Smooth muscle cell (in vitro differentiated cells): ENCODE data around the gene LINC01488. TPM values are rescaled to one million over a fixed set of nuclear protein-coding genes. Genes with fewer than 3 reads are reported as not detected.

Source experiments
- DNase-seq: peaks from one replicate; lab custom pipeline; 2025; ENCODE audit not compliant: unreplicated experiment; lab: John Stamatoyannopoulos, UW
- H2AFZ ChIP-seq: fragments of 200-600 bp; sonication (generic); 2 replicates; pipeline ENCODE4 v1.6.0; 2016; ENCODE audit warnings: antibody characterized with exemption, low read depth, mild to moderate bottlenecking
- H3F3A ChIP-seq: fragments of 200-600 bp; sonication (generic); 2 replicates; pipeline ENCODE4 v1.6.0; 2017; ENCODE audit warnings: antibody characterized with exemption, low read depth
- H3K27ac ChIP-seq: fragments of 200-600 bp; sonication (generic); 2 replicates; pipeline ENCODE4 v1.5.1; 2016; ENCODE audit warnings: low read depth, mild to moderate bottlenecking
- H3K27me3 ChIP-seq: fragments of 200-600 bp; sonication (generic); 2 replicates; pipeline ENCODE4 v1.6.1; 2016; ENCODE audit warnings: low read depth, mild to moderate bottlenecking
- H3K36me3 ChIP-seq: fragments of 200-600 bp; sonication (generic); 2 replicates; pipeline ENCODE4 v1.5.1; 2016; ENCODE audit warnings: low read depth
- H3K4me1 ChIP-seq: fragments of 200-600 bp; sonication (generic); 2 replicates; pipeline ENCODE4 v1.5.1; 2016; ENCODE audit warnings: low read depth
- H3K4me2 ChIP-seq: fragments of 200-600 bp; sonication (generic); 2 replicates; pipeline ENCODE4 v1.6.0; 2016; ENCODE audit warnings: mild to moderate bottlenecking
- H3K4me3 ChIP-seq: fragments of 200-600 bp; sonication (generic); 2 replicates; pipeline ENCODE4 v1.5.1; 2016; ENCODE audit warnings: mild to moderate bottlenecking
- H3K79me2 ChIP-seq: fragments of 200-600 bp; sonication (generic); 2 replicates; pipeline ENCODE4 v1.6.0; 2016; ENCODE audit warnings: low read depth, mild to moderate bottlenecking
- H3K9ac ChIP-seq: fragments of 200-600 bp; sonication (generic); 2 replicates; pipeline ENCODE4 v1.6.0; 2016; ENCODE audit warnings: low read depth
- H3K9me3 ChIP-seq: fragments of 200-600 bp; sonication (generic); replicated peaks from 2 replicates; pipeline ENCODE4 v1.5.1; 2016; ENCODE audit warnings: low read depth
- H4K20me1 ChIP-seq: fragments of 200-600 bp; sonication (generic); 2 replicates; pipeline ENCODE4 v1.6.0; 2016; ENCODE audit warnings: low read depth
- CTCF ChIP-seq: fragments of 200-600 bp; sonication (generic); IDR thresholded peaks from 2 replicates; pipeline ENCODE4 v1.5.1; 2017; ENCODE audit warnings: borderline replicate concordance, mild to moderate bottlenecking, antibody characterized with exemption; ENCODE audit not compliant: insufficient read depth, poor library complexity, severe bottlenecking
- WGBS: methylation state at CpG from one replicate; pipeline ENCODE4 v1.1.7; 2016; ENCODE audit warnings: low lambda C conversion rate; 5-methylcytosine and 5-hydroxymethylcytosine counted together
- polyA plus RNA-seq: library from polyadenylated mRNA; unstranded; fragments of >200 nt; fragmentation: Nextera tagmentation; extraction: Ambion mirVana; gene quantifications from 2 replicates; pipeline ENCODE4 v1.2.1, GENCODE V29; 2016
- total RNA-seq: library from RNA; depleted of rRNA; stranded (reverse); fragments of >200 nt; gene quantifications from 2 replicates; pipeline ENCODE4 v1.2.3, GENCODE V29; 2014

Gene LINC01488
- total and polyA plus RNA-seq, 2 experiments from 2014 or later: not detected

- Histone ChIP-seq H3K79me2 (no peaks in the 10 kb centered on the region), H3K27ac (no peak overlapping the region), H3K27me3 (no peaks in the 10 kb centered on the region), H3K4me2 (no peak overlapping the region), H3F3A (peaks cover 11% of the 10 kb centered on the region), H3K9me3 (no peaks in the 10 kb centered on the region), H2AFZ (no peak overlapping the region), H3K4me3 (no peak overlapping the region), H3K9ac (no peak overlapping the region), H4K20me1 (no peaks in the 10 kb centered on the region), H3K36me3 (no peaks in the 10 kb centered on the region), H3K4me1 (no peaks in the 10 kb centered on the region)
- DNase-seq: no peak
- no peak for TF ChIP-seq CTCF
- WGBS: 92% methylated on average over 13 of the region's 13 CpGs
Observed at GRCh38 chr11:69499186-69499917, 17.9 kb downstream of the LINC01488 start.

- H3K79me2 ChIP-seq: no peaks in the 10 kb centered on the region
- no peak overlapping the region for H3K4me3 ChIP-seq
- 85% methylated on average over 10 of the region's 10 CpGs for WGBS
- H3K4me2 ChIP-seq: no peak overlapping the region
- H2AFZ ChIP-seq: no peak overlapping the region
- H3K9me3 ChIP-seq: no peaks in the 10 kb centered on the region
- no peak overlapping the region for H3K9ac ChIP-seq
- no peak for TF ChIP-seq CTCF
- H3F3A ChIP-seq: peaks cover 11% of the 10 kb centered on the region
- H3K27me3 ChIP-seq: no peaks in the 10 kb centered on the region
- no peaks in the 10 kb centered on the region for H3K36me3 ChIP-seq
- H4K20me1 ChIP-seq: no peaks in the 10 kb centered on the region
- no peak overlapping the region for H3K27ac ChIP-seq
- DNase-seq: no peak
- H3K4me1 ChIP-seq: no peaks in the 10 kb centered on the region
Observed at GRCh38 chr11:69499918-69500284, 18.4 kb downstream of the LINC01488 start.

GRCh38 chr11:69500285-69501120, 19.0 kb downstream of the LINC01488 start:
- WGBS: 88% methylated on average over 13 of the region's 13 CpGs
- no peak for TF ChIP-seq CTCF
- Histone ChIP-seq H3K27ac (no peak overlapping the region), H3K4me1 (no peaks in the 10 kb centered on the region), H3K9me3 (no peaks in the 10 kb centered on the region), H3F3A (peaks cover 11% of the 10 kb centered on the region), H3K36me3 (no peaks in the 10 kb centered on the region), H3K4me3 (no peak overlapping the region), H3K27me3 (no peaks in the 10 kb centered on the region), H2AFZ (no peak overlapping the region), H3K79me2 (no peaks in the 10 kb centered on the region), H3K9ac (no peak overlapping the region), H4K20me1 (no peaks in the 10 kb centered on the region), H3K4me2 (no peak overlapping the region)
- DNase-seq: no peak
